GM21447 (cell line): ENCODE measurements around the gene IFRD2.
"Not testable (repeated sequence)": the region's sequence is repeated elsewhere in the genome, so short reads cannot be mapped to it uniquely, and the experiment has no call there.

Experiments
- ATAC-seq: cut with Tn5 transposase; IDR thresholded peaks from one replicate; pipeline ENCODE4 v1.9.1; 2021; ENCODE audit not compliant: unreplicated experiment

Gene IFRD2

DNA sequence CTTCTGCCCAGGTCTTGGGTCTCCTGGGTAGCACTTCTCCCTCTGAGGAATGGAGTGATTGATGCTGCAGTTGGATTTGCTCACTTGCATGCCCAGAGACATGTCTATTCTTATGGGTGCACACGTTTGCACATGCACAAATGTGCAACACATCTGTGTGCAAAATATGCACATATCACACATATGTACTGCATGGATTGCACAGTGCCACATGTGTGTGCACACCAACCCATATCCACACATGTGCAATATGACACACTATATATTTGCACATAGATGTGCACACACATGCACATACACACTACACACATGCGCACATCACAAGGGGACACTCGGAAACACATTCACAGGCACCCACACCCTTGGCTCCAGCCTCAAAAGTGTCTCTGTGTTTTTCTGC, 24.0 kb downstream of the IFRD2 start:
- no peak for ATAC-seq

DNA sequence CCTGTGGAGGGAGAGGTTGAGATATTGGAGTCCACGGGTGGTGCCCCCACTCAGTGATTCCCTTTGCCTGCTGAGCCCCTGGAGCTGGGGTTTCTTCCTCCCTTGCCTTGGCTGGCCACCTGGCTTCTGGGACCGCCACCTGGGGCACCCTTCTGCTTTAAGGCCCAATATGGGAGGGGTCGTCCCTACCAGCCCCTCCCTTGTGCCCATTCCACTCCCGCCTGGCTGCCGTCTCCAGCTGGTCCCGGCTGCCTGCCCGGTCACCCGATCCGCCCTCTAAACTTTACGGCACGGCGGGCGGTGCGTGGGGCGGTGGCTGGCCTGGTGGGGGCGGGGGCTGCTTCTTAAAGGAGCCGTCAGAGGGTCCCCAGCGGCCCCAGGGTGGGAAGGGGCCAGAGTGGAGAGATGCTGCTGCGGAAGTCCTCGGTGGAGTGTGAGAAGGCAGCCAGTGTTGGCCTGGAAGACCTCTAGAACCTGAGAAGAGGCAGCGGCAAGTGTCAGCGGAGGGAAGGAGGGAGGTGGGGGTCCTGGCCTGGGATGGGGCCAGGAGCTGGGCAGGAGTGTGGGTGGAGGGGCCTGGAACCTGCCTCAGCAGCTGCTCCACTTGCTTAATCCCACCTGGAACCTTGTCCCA, 24.8 kb downstream of the IFRD2 start:
- no peak for ATAC-seq

DNA sequence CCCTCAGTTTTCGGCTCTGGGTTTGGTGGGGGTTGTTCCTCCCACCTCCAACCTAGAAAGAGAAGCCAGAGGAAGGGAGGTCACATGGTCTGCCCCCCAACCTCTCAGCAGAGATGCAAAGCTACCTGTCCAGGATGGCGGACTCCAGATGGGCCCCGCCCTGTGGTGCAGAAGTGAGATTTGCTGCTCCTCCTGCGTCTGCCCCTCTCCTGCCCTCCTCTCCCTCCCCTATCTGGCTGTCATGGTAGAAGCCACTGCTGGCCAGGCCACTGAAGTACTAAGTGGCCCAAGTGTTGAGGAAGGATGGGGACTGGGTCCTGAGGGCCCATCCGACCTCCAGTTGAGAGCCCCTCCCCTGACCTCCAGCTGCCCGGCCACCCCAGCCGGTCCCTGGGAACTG, 25.4 kb downstream of the IFRD2 start:
- no peak for ATAC-seq

DNA sequence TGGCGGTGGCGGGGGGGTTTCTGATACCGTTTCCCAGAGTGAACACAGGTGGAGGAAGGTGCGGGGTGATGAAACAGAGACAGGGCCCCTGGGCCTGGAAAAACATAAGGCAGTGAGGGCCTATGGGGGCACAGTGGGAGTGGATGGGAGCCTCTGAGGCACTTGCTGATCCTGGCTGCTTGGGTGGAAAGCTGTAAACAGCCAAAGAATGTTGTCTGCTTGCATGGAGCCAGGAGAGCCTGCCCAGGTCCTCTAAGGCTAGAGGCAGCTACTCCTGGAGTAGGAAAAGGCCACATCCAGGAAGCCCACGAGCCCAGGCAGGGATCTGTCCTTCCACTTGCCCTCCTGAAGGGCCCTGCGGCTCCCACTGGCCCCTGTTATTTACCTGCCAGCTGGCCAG, 26.2 kb downstream of the IFRD2 start:
- no peak for ATAC-seq

DNA sequence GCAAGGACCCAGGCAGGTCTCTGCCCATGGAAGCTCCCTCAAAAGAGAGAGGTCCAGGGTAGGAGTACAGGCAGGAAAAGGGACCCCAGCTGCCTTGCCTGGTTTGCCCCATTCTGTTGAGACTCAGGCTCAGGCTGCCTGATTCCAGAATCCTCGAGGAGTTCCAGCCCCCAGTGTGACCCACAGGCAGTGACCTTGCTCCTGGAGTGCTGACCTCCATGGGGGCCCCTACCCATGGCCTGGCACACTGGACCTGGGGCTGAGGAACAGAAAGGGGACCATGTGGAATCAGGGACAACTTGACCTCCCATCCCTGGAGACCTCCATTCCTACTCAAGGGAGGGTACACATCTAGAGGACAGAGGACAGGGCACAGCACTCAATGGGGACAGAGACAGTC, 26.7 kb downstream of the IFRD2 start:
- ATAC-seq = no peak

DNA sequence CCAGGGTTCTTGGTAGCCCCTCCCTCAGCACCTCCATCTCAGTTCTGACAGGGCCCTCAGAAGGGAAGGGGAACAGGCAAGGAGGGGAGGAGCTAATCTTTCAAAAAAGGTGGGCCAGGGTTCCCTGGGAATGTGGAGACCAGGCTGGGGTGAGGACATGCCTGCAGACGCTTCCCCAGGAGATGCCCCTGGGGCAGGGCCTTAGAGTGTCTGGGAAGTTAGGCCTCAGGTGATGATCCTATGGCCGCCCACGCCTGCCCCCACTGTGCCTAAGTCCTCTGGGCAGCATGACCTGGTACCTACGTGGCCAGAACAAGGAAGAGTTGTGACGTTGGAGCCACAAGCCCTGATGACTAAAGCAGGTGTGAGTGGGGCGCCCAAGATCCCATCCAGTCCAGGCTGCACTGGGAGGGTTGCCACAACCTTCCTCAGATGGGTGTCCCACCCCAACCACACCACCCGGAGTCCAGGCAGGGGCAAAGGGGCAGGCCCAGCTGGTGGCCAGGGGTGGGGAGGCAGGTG, 27.2 kb downstream of the IFRD2 start:
- ATAC-seq = no peak

DNA sequence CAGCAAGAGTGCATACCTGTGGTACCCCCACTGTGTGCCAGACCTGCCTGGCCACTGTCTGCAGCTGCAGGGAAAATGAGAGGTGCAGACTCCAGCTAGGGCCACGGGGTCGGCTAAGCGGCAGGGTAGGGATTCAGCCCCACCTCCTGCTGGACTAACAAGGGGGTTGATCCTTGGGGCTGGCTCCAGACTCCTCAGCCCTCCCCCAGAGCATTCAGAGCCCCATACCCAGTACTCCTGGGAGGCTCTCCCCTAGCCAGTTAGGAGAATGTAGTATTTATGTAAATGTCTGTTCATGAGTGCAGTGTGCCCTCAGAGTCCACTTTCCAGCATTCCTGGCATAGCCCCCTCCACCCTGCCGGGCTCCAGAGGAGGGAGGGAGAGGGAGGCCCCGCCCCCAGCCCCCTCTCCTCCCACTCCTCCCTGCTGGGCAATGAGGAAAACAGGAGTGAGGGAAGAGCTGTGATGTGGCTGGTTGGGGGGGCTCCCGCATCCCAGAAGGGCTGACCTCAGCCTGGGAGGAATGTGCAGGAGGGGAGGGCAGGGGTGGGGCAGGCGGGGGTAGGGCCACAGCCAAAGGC, 27.8 kb downstream of the IFRD2 start:
- no peak for ATAC-seq

DNA sequence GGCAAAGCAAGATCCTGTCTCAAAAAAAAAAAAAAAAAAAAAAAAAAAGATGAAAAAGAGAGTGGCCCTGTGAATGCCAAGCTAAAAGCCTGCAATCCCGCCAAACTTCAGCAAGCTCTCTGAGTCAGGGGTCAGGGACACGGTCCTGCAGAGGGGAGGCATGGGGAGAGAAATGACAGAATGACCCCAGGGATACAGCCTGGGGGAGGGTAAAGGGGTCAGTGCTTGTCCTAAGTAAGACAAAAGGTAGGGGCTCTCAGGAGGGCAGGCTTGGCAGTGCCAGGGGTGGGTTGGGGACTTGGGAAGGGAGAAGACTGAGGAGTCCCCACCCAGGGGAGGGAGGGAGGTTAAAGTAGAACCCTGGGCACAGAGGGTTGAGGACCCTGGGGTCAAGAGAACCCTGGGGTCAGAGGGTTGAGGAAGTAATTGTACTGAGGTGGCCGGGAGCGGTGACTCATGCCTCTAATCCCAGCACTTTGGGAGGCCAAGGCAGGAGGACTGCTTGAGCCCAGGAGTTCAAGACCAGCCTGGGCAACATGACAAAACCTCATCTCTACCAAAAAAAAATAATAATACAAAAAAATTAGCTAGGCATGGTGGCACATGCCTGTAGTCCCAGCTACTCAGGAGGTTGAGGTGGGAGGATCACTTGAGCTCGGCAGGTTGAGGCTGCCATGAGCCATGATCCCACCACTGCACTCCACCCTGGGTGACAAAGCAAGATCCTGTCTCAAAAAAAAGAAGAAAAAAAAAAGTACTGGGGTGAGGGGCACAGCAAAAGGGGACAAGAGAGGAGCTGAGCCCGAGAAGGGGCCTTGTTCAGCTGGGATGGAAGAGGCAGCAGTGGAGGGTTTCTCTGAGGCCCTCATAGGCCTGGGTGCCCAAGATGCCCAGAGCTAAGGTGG, 28.5 kb downstream of the IFRD2 start:
- no peak for ATAC-seq

DNA sequence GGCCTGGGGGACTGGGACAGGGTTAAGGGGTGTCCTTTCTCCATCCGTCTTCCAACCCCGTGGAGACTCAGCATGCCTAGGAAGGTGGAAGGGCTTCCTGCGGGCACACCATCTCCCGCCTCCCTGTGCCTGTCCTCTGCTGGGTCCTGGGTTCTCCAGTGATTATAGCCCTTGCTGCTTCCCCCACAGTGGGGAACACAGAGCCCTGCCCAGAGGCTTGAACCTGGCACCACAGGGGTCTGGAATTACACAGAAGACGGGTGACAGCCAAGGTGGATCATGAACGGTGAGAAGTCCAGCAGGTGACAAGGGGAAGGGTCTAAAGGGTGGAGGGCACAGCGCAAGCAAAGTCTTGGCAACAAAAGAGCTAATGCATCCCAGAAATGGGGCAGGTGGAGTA, 29.5 kb downstream of the IFRD2 start:
- no peak for ATAC-seq

DNA sequence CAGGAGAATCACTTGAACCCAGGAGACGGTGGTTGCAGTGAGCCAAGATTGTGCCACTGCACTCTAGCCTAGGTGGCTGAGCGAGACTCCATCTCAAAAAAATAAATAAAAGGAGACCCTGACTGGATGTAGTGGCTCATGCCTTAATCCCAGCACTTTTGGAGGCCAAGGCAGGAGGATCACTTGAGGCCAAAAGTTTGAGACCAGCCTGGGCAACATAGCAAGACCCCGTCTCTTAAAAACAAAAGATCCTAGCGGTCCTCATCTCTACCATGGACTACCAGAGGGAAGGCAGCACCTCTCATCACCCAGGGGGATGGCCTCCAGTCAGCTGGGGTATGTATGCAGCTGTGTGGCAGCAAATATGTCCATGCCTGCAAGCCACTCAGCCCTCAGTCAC, 30.0 kb downstream of the IFRD2 start:
- ATAC-seq = not testable (repeated sequence)

DNA sequence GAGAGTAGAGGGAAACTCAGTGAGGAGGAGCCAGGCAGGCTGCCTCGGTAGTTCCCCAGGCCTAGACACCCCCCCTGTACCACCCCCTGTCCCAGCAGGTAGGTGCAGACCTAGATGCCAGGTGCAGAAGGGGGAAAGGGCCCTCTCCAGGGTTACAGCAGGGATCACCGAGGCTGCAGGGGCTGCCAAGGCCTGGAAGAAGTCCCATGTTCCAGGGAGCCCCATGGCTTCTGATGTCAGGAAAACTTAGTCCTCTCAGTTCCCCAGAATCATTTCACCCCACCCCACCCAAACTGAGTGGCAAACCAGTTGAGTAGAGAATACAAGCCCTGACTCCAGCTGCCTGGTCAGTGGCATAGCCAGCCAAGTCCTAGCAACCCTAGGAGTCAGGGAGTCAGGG, 30.7 kb downstream of the IFRD2 start:
- ATAC-seq = no peak

DNA sequence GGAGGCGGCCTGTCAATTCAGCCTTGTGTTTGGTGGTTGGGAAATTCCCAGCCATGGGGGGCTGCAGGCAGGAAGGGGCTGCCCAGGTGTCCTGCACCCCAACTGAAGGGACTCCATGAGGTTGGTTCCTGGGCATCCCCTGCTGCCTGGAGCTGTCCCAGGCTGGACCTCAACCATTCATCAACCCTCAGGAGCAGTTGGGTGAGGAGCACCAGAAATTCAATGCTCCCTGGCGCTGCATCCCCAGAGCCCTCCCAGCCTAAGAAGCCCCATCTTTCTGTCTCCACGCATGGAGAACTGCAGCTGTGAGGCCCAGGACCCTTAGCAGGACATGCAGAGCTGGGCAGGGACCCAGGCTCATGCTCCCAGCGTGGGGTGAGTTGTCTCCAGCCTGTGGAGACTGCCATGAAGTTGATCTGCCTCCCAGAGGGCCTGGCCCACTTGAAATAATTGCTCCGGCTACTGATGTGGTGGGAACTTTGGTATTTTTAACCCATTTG, 31.2 kb downstream of the IFRD2 start:
- no peak for ATAC-seq

DNA sequence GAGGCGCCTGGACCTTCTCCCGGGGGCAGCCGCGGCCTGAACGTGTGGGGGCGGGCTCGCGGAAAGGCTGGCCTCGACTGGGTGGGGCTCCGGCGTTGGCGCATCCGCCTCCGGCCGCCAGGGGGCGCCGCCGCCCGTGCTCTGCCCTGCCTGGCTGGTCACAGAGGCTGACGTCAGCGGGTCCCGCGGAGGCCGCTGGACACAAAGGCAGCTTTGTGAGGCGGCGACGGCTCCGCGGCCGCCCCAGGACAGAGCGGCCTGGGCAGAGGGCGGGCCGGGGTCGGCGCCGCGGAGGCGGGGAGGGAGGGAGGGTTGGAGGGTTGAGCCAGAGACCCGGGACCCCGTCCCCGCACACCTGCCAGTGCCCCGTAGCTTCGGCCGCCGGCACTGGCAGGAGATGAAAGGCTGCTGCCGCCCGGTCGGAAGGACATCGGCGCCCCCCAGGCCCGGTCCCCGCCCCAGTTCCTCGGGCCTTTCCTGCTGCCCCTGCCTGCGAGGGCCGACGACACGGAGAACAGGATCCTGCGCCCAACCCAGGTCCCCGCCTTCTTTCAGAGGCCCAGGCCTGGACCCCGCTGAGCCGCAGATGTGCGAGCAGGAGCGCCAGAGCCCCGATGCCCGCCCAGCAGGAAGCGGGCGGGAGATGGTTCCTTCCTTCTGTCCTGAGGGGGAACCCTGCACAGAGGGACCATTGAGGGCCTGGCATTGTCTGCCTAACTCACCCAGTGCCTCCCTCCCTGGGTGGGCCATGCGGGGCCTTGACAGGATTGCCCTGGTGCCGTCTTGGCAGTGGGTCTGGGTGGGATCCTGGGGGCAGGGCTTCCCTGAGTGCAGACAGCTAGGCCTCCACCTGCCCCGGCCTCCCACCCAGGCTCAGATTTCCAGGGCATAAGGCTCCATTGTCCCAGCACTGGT, 31.9 kb downstream of the IFRD2 start:
- peak; percentile 82 for ATAC-seq

DNA sequence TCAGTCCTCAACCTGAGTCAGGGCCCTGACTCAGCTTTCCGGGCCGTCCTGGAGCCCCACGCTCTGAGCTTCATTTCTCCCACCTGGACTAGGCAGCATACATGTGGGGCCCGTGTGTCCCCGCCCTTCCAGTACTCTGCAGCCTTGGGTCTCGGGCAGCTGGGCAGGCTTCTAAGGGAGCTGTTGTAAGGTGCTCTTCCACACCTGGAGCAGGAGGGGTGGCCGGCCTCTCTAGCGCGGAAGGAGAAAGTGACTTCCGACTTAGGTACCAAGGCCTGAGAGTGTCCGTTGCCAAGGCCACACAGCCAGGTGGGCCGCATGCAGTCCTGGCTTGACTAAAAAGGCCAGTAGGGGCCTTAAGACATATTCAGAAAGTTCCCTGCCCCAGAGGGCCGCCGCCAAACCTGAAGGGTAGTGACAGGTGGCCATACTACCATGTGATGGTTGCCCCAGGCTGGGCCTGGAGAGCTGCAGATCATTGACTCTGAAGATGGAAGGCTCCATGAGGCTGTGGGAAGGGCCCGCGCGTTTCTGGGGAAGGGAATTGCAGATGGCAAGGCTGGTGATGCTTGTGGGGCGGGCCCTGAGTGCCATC, 32.7 kb downstream of the IFRD2 start:
- ATAC-seq = peak; percentile 29

DNA sequence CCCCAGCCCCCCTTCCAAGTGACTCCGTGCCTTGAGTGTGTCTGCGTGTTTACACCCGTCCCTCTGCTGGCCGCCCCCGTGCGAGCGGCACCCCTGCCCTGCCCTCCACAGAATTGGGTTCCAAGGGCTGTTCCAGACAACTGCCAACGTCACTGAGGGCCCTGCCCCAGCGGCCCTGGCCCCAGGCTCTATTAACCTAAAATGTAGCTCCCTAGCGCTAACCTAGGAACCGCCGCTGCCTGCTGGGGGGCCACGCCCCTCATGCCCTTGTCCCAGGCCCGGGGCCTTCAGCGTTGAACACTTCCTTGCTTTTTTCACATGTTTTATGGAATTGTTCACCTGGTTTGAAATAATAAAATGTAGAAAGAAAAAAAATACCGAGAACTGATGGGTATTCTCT, 33.2 kb downstream of the IFRD2 start:
- ATAC-seq = no peak

DNA sequence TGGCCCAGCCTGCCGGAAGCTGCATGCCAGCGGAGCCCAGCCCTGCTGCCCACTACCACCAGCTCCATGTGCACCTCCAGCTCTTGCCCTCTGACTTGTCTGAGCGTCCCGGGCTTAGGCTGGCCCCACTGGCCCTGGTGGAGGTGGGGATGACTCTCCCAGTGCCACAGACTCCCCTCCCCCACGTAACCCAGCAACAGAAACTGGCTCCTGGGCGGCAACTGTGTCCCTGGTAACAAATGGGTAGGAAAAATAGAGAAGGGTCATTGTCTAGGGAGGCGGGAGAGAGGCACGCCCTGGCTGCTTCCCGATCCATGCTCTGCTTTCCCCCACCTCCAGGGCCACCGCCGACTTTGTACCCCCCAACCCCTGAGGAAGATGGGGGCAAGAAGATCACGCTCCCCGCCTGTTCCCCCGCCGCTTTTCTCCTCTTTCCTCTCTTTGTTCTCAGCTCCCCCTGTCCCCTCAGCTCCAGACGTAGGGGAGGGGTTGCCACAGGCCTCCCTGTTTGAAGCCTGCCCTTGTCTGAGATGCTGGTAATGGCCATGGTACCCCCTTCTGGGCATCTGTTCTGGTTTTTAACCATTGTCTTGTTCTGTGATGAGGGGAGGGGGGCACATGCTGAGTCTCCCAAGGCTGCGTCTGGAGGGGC, 34.1 kb downstream of the IFRD2 start:
- ATAC-seq = no peak

DNA sequence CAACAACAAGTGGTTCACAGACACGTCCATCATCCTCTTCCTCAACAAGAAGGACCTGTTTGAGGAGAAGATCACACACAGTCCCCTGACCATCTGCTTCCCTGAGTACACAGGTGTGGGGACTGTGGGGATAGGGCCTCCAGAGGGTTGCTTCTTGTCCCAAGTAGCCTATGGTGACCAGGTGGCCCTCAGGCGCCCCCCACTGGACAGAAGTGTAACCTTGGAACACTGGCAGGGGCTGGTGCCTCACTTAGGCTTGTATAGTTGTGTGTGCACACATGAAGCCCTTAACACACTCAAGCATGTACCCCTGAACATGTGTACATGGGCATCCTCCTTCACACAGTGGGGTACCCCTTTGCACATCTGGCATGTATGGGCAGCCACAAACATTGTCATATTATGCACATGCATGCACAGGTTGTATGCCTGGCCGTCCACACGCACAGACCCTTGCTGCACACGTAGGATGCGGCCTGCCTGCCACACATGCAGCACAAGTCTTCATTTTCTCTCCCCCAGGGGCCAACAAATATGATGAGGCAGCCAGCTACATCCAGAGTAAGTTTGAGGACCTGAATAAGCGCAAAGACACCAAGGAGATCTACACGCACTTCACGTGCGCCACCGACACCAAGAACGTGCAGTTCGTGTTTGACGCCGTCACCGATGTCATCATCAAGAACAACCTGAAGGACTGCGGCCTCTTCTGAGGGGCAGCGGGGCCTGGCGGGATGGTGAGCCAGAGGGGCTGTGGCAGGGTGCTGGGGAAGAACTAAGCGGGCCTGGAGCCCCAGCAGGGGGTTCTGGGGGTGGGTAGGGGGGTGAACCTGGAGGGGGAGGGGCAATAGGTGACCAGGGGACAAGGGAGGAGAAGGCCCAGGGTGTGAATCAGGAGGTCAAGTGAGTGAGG, 35.0 kb downstream of the IFRD2 start:
- ATAC-seq = no peak

DNA sequence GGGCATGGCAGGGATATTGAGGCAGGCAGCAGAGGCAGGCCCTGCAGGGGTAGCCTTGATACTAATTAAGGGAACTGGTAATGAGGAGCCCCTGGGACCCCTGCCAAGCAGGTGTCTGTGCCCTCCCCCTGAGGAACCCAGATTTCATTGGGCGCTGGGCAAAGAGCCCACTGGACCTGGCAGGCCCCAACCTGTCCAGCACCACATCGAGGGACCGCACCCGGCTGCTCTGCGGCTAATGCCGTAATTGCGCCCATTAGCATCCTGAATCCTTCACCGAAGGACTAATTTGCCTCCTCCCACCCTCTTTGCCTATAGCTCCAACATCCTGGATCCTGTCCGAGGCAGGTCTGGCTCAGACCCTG, 37.0 kb downstream of the IFRD2 start:
- ATAC-seq = no peak
